Activated B cell treated with CpG ODN at 0.5 μM for 24 hours (primary cell): ENCODE data around the gene IL17F. TPM values are rescaled to one million over a fixed set of nuclear protein-coding genes. Genes with fewer than 3 reads are reported as not detected.

ENCODE experiments used
- ATAC-seq: fragments of 200-7000 bp; cut with Tn5 transposase; one replicate; pipeline ENCODE4 v1.10.0; 2021; ENCODE audit warnings: low read depth, mild to moderate bottlenecking, moderate library complexity
- CTCF ChIA-PET: fragments of 350-600 bp; sonication (Branson Sonifier 250); formaldehyde crosslinking; loops from one replicate; lab custom pipeline; 2021; ENCODE audit warnings: antibody characterized with exemption; lab: Charles Lee
- POLR2A ChIA-PET: fragments of 350-600 bp; sonication (Branson Sonifier 250); formaldehyde crosslinking; loops from one replicate; lab custom pipeline; 2021; ENCODE audit warnings: antibody characterized with exemption; lab: Charles Lee
- DNase-seq: peaks from one replicate; pipeline ENCODE4 v3.0.0; 2022
- H3K27ac Mint-ChIP-seq: one replicate; pipeline ENCODE4 v1.8.0; 2020; ENCODE audit warnings: mixed read lengths
- H3K27me3 Mint-ChIP-seq: one replicate; pipeline ENCODE4 v1.8.0; 2021; ENCODE audit warnings: mixed read lengths
- H3K36me3 Mint-ChIP-seq: one replicate; pipeline ENCODE4 v1.8.0; 2021; ENCODE audit warnings: low read depth, mixed read lengths
- H3K4me1 Mint-ChIP-seq: one replicate; pipeline ENCODE4 v1.8.0; 2021; ENCODE audit warnings: mixed read lengths
- H3K4me3 Mint-ChIP-seq: one replicate; pipeline ENCODE4 v1.8.0; 2020; ENCODE audit warnings: mild to moderate bottlenecking, mixed read lengths
- H3K9me3 Mint-ChIP-seq: one replicate; pipeline ENCODE4 v1.8.0; 2020; ENCODE audit warnings: mixed read lengths
- CTCF ChIP-seq: fragments of 200-600 bp; IDR thresholded peaks from one replicate; pipeline ENCODE4 v1.8.0; 2022; ENCODE audit warnings: antibody characterized with exemption, mild to moderate bottlenecking
- intact Hi-C: fragments of 100-400 bp; cut with micrococcal nuclease; formaldehyde crosslinking; loops from one replicate; pipeline ENCODE4 v1.15.1; 2024
- total RNA-seq: library from RNA; stranded (reverse); gene quantifications from 2 replicates; pipeline ENCODE4 v1.2.3, GENCODE V29; 2022

IL17F gene
- total RNA-seq, 1 donor from 2014 or later = not detected

GRCh38 chr6:52261229-52261628 lies 16.9 kb upstream of the IL17F start:
- Mint-ChIP-seq H3K27ac (no peak overlapping the region), H3K4me3 (no peak overlapping the region), H3K9me3 (no peaks in the 10 kb centered on the region), H3K27me3 (no peaks in the 10 kb centered on the region), H3K36me3 (peaks cover 51% of the 10 kb centered on the region), H3K4me1 (peaks cover 3% of the 10 kb centered on the region)
- DNase-seq (no peak), ATAC-seq (no peak)
- intact Hi-C loops = no loop called here
- ChIA-PET CTCF (interaction anchor here (0.7 to 1.4 kb wide), 3 partner anchors 139 to 203 kb away, joined by 3 to 4 read pairs (median 3); no protein-coding TSS in a partner anchor), POLR2A (no interaction called here)
- no peak for TF ChIP-seq CTCF

- H3K36me3 Mint-ChIP-seq = peaks cover 45% of the 10 kb centered on the region
- H3K4me3 Mint-ChIP-seq = no peak overlapping the region
- DNase-seq (no peak), ATAC-seq (no peak)
- ChIA-PET CTCF (interaction anchor here (0.7 to 1.2 kb wide), 2 partner anchors 139 to 202 kb away, joined by 3 read pairs; no protein-coding TSS in a partner anchor), POLR2A (no interaction called here)
- intact Hi-C loops = no loop called here
- H3K9me3 Mint-ChIP-seq = no peaks in the 10 kb centered on the region
- no peak for TF ChIP-seq CTCF
- H3K4me1 Mint-ChIP-seq = peaks cover 3% of the 10 kb centered on the region
- H3K27me3 Mint-ChIP-seq = no peaks in the 10 kb centered on the region
- no peak overlapping the region for H3K27ac Mint-ChIP-seq
Observed at GRCh38 chr6:52260634-52261033, 16.3 kb upstream of the IL17F start.

- ChIA-PET POLR2A (no interaction called here), CTCF (no interaction called here)
- peaks cover 20% of the 10 kb centered on the region for H3K27me3 Mint-ChIP-seq
- ATAC-seq (no peak), DNase-seq (no peak)
- no peaks in the 10 kb centered on the region for H3K4me1 Mint-ChIP-seq
- no peaks in the 10 kb centered on the region for H3K9me3 Mint-ChIP-seq
- TF ChIP-seq CTCF = no peak
- intact Hi-C loops = no loop called here
- no peak overlapping the region for H3K4me3 Mint-ChIP-seq
- no peak overlapping the region for H3K27ac Mint-ChIP-seq
- H3K36me3 Mint-ChIP-seq = no peaks in the 10 kb centered on the region
Observed at GRCh38 chr6:52255434-52255833, 11.1 kb upstream of the IL17F start.

- no peaks in the 10 kb centered on the region for H3K36me3 Mint-ChIP-seq
- no peak for ATAC-seq
- intact Hi-C loops = no loop called here
- POLR2A ChIA-PET = no interaction called here
- peaks cover 20% of the 10 kb centered on the region for H3K27me3 Mint-ChIP-seq
- TF ChIP-seq CTCF = no peak
- no peak overlapping the region for H3K27ac Mint-ChIP-seq
- DNase-seq = no peak
- H3K4me3 Mint-ChIP-seq = no peak overlapping the region
- H3K9me3 Mint-ChIP-seq = no peaks in the 10 kb centered on the region
- CTCF ChIA-PET = no interaction called here
- no peaks in the 10 kb centered on the region for H3K4me1 Mint-ChIP-seq
Observed at GRCh38 chr6:52254731-52255378, 10.6 kb upstream of the IL17F start.

GRCh38 chr6:52253494-52253893 lies 9.2 kb upstream of the IL17F start:
- no peak for DNase-seq
- no peak overlapping the region for H3K4me3 Mint-ChIP-seq
- no peaks in the 10 kb centered on the region for H3K4me1 Mint-ChIP-seq
- ChIA-PET CTCF (no interaction called here), POLR2A (no interaction called here)
- no peak for ATAC-seq
- H3K27ac Mint-ChIP-seq = no peak overlapping the region
- H3K27me3 Mint-ChIP-seq = peaks cover 22% of the 10 kb centered on the region
- no peak for TF ChIP-seq CTCF
- H3K36me3 Mint-ChIP-seq = no peaks in the 10 kb centered on the region
- no peaks in the 10 kb centered on the region for H3K9me3 Mint-ChIP-seq
- intact Hi-C loops = no loop called here
